ENCODE measurements around the gene SNRNP70.

GRCh38 chr19:49097453-49098288 lies 12.4 kb downstream of the SNRNP70 start:
- TF ChIP-seq PHF5A (CRISPR knock-in tag; IDR thresholded peaks at IDR 0.05; ENCODE audit: low read depth, unreplicated experiment) (no peak), CBFB (CRISPR knock-in tag; IDR thresholded peaks at IDR 0.05) (no peak), ZNF891 (CRISPR knock-in tag; IDR thresholded peaks at IDR 0.05) (no peak), SRSF4 (IDR thresholded peaks at IDR 0.05; ENCODE audit: low read depth, low read length, poor library complexity, severe bottlenecking) (no peak), CHD4 (IDR thresholded peaks at IDR 0.05; ENCODE audit: borderline replicate concordance, low read length) (no peak)
- TF ChIP-seq, protein P1, sequence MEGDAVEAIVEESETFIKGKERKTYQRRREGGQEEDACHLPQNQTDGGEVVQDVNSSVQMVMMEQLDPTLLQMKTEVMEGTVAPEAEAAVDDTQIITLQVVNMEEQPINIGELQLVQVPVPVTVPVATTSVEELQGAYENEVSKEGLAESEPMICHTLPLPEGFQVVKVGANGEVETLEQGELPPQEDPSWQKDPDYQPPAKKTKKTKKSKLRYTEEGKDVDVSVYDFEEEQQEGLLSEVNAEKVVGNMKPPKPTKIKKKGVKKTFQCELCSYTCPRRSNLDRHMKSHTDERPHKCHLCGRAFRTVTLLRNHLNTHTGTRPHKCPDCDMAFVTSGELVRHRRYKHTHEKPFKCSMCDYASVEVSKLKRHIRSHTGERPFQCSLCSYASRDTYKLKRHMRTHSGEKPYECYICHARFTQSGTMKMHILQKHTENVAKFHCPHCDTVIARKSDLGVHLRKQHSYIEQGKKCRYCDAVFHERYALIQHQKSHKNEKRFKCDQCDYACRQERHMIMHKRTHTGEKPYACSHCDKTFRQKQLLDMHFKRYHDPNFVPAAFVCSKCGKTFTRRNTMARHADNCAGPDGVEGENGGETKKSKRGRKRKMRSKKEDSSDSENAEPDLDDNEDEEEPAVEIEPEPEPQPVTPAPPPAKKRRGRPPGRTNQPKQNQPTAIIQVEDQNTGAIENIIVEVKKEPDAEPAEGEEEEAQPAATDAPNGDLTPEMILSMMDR (CRISPR knock-in tag; IDR thresholded peaks at IDR 0.05), result peak; percentile 97
